Posterior cingulate gyrus (tissue), 11 donors: ENCODE results near the gene ATP1A3.

Experiments
- DNase-seq, 10 donors: peaks; one replicate each; pipeline versions ENCODE4 v3.0.0 to v3.0.0-alpha.2; 2020 to 2021; ENCODE audit warnings: mixed read lengths in 3 of 10
- intact Hi-C: fragments of 100-400 bp; cut with DNase I; formaldehyde crosslinking; loops from one replicate; pipeline ENCODE4 v1.15.1; 2023

Gene ATP1A3

DNA sequence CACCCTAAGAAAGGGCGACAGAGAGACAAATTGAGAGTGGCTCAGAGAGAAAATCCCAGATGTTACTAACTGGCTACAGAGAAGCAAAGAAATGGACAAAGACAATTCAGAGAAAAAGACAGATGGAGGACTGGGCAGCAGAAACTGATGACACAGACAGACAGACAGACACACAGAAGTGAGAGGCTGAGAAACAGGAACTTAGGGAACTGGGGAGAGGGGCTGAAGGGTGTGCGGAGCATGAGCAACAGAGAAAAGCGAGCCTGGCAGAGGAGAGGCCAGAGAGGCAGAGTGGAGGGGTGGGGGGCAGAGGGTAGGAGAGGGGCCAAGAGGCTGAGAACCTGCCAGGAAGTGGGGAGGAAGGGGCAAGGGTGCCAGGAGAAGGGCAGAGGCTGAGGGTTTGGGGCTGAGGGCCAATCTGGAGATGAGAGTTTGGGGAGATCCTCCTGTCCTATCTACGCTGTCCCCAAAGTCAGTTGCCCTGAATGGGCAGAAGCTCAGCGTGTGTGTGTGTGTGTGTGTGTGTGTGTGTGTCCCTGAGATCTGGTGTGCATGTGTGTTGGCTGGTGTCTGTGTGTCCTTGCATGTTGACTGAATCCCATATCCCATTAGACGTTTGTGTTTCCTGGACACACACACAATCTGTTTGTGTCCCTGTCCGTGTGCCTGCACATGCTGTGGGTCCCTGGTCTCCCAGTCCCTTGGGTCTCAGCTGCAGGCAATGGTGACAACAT, 60.2 kb downstream of the ATP1A3 start:
- intact Hi-C loops, result no loop called here

DNA sequence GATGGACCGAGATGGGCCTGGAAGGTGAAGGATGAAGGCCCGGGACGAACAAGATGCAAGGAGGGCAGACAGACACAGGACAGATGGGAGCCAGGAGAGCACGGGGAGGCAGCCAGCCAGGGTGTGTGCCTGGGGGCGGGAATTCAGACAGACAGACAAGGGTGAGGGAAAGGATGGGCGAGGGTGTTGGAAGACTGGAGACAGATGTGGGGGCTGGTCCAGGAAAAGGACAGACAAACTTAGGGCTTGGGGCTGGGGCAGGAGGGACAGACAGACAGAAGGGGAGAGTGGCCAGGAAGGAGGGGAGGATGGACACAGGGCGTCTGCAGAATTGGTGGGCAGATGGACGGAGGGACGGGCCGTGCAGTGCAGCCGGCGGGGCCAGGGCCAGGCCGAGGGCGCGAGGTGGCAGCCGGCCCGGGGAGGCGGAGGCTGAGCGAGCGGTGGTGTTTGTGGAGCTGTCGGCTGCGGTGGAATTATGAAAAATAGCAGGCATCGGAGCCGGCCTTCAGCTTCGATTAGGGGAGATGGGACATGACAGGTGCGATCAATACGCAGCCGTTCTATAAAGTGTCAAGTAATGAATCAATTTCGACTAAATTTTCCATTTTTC, 61.2 kb downstream of the ATP1A3 start:
- peak in 1 of 10 donors; percentile 64 for DNase-seq
- intact Hi-C loops, result no loop called here

More for the DNA sequence above, 60.2 kb downstream of the ATP1A3 start:
- DNase-seq, result peak in 1 of 10 donors; percentile 3

DNA sequence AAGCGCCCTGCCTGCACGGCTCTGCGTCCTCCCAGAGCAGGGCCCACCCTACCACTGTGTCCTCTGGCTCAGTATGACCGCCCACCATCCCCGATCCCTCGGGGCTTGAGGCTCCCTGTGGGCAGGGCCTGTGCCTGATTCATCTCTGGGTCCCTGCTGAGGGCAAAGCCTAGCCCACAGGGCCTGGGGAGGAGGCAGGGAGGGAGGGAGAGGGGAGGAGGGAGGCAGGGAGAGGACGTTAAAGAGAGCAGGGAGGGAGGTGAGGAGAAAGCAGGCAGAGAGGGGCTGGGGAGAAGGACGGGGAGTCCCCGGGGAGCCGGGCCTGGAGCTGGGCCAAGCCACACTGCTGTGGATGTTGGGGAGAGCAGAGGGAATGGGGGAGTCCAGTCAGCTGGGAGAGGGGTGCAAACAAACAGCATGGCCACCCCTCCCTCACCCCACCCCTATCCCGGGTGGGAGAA, 61.7 kb downstream of the ATP1A3 start:
- intact Hi-C loops, result no loop called here
- DNase-seq, result peak in 1 of 10 donors; percentile 41

GRCh38 chr19:41930926-41931592, 63.0 kb downstream of the ATP1A3 start:
- intact Hi-C loops, result no loop called here
- peak in 1 of 10 donors; percentile 9 for DNase-seq

DNA sequence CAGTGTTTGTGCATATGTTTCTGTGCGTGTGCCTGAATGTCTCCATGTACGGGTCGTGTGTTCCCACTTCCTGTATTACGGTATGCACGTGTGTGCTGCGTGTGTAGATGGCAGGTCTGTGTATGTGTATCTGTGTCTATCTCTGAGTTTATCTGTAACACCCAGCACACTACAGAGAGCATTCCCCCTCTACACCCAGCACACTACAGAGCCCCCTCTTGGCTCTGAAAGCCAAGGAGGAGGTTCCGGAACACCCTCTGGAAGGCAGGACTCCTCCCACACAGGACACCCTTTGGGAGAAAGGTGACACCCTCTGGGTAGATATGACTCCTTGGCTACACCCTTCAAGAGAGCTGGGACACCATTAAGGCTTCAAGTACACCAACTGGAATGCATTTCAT, 63.7 kb downstream of the ATP1A3 start:
- intact Hi-C loops, result no loop called here
- DNase-seq, result peak in 1 of 10 donors; percentile 5

DNA sequence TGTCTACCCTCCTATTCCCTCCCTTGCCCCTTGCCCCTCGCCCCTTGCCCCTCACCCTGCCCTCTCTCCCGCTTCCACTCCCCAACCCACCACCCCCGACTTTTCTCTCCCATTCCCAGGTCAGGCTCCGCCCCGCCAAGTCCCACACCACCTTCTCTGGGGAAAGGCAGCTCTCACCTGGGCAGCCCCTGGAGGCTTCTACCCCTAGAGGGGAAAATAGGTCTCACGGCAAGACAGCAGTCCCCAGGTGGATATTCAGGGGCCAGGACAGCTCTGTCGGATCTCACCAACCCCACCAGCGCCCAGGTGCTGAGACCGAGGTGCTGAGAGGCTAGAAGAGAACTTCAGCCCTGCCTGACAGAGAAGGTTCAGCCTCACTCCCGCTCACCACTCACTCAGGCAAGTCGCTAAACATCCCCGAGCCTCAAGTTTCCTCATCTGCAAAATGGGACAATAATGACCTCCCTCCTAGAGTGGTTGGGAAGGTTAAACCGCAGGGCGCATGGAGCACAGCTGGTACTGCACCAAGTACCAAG, 64.4 kb downstream of the ATP1A3 start:
- DNase-seq, result peak in 1 of 10 donors; percentile 10
- intact Hi-C loops, result no loop called here

DNA sequence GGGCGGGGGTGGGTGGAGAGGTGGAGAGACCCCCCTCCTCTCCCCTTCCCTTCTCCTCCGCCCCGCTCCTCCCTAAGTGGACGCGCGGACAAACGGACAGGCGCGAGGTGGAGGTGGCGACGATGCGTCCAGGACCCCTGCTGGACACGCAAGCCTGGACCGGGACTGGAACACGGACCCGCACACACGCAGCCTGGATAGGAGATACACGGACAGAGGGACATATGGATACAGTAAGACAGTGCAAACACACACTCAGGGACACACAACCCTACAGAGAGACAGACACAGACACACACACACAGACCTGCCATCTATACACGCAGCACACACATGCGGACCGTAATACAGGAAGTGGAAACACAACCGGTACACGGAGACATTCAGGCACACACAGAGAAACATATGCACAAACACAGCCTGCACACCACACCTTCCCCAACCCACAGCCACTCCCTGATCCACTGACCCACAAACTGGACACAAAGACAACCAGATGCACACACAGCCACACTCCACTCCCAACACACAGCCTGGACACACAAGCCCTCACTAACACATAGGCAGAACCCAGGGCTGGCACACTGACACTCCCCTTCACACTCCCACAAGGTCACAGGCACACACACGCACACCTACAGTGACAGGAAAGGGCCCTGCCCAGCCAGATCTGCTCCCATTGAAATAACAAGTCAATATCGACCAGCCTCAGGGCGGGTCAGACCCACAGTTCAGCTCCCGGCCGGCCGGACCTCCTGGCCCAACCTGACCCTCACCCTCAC, 65.1 kb downstream of the ATP1A3 start:
- intact Hi-C loops, result no loop called here

GRCh38 chr19:41928221-41928683, 65.8 kb downstream of the ATP1A3 start, which contains the start of gene ERFL:
TSS of gene ERFL (minus strand) at chr19:41928449. CDS start at chr19:41912919, 15,530 bp downstream.
- peak in 1 of 10 donors; percentile 44 for DNase-seq
- intact Hi-C loops, result no loop called here

More for the DNA sequence above, 65.1 kb downstream of the ATP1A3 start:
- peak in 1 of 10 donors; percentile 60 for DNase-seq

GRCh38 chr19:41927497-41928192, 66.4 kb downstream of the ATP1A3 start:
- DNase-seq, result peak in 1 of 10 donors; percentile 30
- intact Hi-C loops, result no loop called here

DNA sequence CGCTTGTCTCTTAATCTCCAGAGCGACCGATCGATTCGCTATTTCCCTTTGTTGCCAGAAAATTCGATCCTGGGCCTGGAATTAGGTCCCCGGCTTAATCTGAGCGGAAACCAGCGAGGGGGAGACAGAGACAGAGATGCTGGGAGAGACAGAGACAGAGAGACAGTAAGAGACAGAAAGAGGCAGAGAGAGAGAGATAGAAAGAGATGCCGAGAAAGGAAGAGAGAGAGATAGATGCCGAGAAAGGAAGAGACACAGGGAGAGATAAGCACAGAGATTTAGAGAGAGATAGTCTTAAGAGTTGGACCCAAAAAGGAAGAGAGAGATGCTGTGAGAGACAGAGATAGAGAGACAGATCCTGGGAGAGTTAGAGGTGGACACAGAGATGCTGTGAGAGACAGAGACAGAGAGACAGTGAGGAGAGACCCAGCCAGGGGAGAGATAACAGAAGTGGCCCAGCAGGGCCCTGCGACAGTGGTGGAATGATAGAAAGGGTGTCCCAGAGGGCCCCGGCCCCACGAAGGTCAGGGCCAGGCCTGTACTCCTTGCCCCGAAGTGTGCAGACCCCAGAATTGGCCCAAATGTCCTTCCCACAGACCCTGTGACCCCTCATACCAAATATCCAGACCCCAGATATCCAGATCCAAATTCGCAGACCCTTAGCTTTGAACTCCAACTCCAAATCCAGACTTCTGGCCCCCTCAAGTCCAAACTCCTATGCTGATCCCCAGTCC, 67.1 kb downstream of the ATP1A3 start:
- intact Hi-C loops, result no loop called here
- no peak for DNase-seq

GRCh38 chr19:41926028-41926762, 67.8 kb downstream of the ATP1A3 start:
- DNase-seq, result peak in 1 of 10 donors; percentile 22
- intact Hi-C loops, result no loop called here

GRCh38 chr19:41925208-41926003, 68.6 kb downstream of the ATP1A3 start:
- peak in 1 of 10 donors; percentile 3 for DNase-seq
- intact Hi-C loops, result no loop called here

DNA sequence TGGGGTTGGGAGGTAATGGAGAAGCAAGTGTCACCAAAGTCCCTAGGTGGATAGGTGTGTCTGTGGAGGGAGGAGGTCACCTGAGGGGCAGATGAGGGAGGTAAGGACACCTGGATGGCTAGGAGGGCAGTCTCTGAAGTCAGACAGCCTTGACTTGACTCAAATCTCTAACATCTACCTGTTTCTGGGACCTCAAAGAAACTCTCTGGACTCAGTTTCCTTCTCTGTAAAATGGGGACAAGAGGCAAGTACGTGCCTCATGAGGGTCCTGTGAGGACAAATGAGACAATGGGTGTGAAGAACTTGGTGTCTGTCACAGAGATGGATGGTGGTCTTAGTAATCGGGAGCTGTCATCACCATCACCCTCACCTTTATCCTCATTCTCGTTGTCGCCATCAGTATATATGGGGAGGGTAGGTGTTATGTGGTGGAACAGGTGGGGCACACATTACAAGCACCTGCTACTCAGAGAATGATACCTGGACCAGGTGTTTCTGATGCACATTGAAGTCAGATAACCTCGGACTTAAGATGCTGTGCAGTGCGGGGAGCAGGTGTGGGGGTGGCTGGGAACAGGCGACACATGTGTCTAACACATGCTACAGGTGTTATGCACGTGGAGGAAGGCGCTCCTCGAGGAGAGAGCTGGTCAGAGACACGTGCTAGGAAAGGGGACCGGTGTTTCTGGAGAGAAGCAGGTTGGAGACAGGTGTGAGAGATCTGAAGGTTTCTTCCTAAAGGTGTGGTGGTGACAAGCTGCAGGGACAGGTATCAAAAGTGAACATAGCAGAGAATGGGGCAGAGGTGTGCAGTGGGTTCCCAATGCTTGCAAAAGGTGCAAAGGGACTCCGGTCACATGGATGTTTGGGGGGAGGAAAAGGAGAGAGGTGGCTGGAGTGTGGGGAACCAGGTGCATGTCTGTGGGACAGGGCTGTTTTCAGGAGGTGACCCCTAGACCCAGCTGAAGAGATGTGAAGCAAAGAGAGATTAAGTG, 69.6 kb downstream of the ATP1A3 start:
- intact Hi-C loops, result no loop called here
- peak in 1 of 10 donors; percentile 2 for DNase-seq

DNA sequence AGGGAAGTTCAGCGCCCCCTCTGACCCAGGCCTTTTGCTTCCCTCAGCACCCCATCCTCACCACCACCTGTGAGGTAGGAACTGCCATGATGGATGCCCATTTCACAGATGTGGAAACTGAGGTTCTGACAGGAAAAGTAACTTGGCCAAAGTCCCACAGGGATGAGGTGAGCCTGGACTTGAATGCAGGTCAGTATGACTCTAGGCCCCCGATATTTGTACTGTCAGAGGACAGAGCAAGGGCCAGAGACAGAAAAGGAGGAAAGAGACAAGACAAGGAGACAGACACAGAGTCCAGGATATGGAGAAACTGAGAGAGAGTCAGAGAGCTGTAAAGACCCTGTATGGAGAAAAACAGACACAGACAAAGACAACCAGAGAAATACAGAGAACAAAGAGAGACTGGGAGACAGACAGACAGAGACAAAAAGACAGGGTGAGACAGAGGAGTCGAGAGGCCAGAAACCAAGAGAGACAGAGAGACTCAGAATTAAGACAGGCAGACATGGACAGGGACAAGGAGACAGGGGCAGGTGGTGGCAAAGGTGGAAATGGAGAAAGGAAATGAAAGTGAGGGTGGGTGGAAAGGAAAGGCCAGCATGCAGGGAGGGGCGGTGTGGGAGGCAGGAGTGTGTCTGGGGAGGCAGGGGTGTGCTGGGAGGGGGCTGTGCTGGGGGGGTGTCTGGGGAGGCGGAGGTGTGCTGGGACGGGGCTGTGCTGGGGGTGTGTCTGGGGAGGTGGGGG, 70.8 kb downstream of the ATP1A3 start:
- DNase-seq, result no peak
- intact Hi-C loops, result no loop called here

GRCh38 chr19:41922585-41922984, 71.4 kb downstream of the ATP1A3 start:
- intact Hi-C loops, result no loop called here
- DNase-seq, result no peak
